ENCODE data around the gene NAMPT.
"Not testable (repeated sequence)": the region's sequence is repeated elsewhere in the genome, so short reads cannot be mapped to it uniquely, and the experiment has no call there.

The NAMPT gene

DNA sequence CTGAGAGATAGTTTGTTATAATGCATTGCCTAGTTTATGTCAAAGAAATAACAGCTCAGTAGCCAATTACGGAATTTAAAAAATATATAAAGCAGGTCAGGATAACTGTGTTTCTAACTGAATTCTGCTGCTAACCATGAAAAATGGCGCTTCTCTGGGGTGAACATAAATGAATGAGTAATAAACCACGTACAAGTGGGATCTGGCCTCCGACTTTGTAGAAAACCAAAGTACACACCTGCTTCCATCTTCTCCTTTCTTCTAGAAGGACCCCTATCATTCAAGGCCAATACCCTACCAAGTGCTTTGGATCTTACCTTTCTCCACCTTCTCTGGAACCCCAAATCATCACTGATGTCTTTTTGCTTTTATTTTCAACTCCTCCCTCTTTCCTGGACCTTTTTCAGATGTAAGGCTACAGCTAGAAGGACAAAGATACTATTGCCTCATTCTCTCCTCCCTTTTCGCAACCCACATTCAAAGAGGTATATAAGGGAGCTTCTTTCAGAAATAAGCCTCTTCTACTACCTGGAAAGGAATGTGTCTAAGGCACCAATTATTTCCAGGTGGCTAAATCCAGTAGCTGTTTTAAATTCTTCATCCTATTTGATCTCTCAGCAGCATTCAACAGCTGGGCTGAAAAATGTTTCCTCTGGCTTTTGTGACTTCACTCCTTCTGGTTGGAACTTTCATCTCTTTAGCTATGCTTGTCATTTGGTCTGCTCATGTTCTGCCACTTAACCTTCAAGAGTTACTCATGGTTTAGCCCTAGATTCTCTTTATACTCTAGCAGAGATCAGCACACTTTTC is 37.7 kb downstream of the NAMPT start:
- Histone ChIP-seq H3K27ac (peak overlapping the region in 1 of 21 experiments; percentile 4), H3K4me3 (no peak overlapping the region)

DNA sequence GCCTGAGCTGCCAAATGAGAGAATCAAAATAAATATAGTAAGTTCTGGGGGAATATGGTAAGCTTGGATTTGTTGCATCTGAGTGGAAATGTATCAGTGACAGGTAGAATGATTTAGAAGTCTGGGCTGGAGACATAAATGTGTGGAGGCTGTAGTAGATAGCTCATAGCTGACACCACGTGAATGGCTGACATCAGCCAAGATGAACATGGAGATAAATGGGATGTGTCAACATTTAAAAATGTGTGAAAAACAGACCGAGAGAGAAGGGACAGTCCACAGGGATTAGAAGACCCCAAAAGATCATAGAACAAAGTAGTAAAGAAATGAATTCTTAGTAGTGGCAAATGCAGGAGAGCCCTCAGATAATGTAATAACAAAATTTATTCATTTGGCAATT is 40.9 kb downstream of the NAMPT start:
- Histone ChIP-seq H3K4me3 (no peak overlapping the region), H3K27ac (no peak overlapping the region)

GRCh38 chr7:106239406-106239805 is 45.4 kb downstream of the NAMPT start:
- no peak overlapping the region for H3K4me3 ChIP-seq
- no peak overlapping the region for H3K27ac ChIP-seq

GRCh38 chr7:106238830-106239229 is 46.0 kb downstream of the NAMPT start:
- Histone ChIP-seq H3K27ac (no peak overlapping the region), H3K4me3 (no peak overlapping the region)

DNA sequence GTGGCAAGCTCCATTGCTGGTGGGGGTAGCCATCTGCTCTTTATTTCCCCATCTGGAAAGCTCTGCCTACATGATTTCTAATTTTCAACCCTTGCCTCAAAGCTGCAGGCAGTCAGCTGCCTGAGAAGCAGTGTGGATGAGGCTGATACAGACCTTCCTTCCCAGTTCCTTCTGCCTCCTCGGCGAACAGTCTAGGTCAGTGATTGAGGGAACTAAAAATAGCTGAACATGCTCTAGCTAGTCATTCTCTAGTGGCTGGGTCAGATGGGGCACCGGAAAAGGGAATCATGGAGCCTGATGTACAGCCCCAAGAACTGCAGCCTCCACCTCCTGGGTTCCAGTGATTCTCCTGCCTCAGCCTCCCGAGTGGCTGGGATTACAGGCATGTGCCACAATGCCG is 48.7 kb downstream of the NAMPT start:
- Histone ChIP-seq H3K4me3 (no peak overlapping the region), H3K27ac (peak overlapping the region in 1 of 21 experiments; percentile 25)

DNA sequence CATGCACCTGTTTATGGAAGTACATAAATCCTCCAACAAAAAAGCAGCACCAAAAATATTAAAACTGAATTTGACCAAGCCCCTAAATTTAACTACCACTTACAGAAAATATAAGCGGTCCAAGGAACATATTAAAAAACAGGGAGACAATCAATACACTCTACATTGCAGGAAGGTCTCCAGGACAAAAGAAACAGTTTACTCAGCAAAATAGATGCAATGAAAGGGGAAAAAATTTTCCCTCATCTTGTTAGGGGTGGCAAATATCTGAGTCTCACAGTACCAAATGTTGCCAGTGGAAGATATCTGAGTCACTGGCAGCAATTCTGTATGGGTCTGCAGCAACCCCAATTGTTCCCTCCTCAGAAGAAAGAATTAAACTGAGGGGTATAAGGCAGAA is 50.4 kb downstream of the NAMPT start:
- no peak overlapping the region for H3K4me3 ChIP-seq
- no peak overlapping the region for H3K27ac ChIP-seq

- H3K27ac ChIP-seq: no peak overlapping the region
Observed at GRCh38 chr7:106231856-106232490, 52.8 kb downstream of the NAMPT start.

DNA sequence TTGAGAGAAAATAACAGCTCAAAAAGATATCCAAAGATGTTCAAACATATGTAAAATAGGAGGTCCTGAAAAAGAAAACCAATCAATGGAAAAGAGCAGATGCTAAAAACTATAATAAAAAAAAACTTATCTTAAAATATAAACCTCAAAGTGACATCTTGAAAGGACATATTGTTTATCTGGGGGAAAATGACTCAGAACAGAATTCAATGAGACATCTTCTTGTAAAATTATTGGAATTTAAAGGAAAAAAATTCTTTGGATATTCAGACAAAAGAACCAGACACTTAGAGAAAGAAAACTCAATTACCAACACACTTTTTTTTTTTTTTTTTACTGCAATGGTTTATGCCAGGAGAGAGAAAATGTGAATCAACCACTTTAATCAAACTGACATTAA is 58.9 kb downstream of the NAMPT start:
- no peak overlapping the region for H3K27ac ChIP-seq
- H3K4me3 ChIP-seq: no peak overlapping the region

More at GRCh38 chr7:106231856-106232490, 52.8 kb downstream of the NAMPT start:
- no peak overlapping the region for H3K4me3 ChIP-seq

GRCh38 chr7:106224797-106225196 is 60.0 kb downstream of the NAMPT start:
- Histone ChIP-seq H3K4me3 (no peak overlapping the region), H3K27ac (no peak overlapping the region)

GRCh38 chr7:106223156-106223555 is 61.6 kb downstream of the NAMPT start:
- no peak overlapping the region for H3K4me3 ChIP-seq
- peak overlapping the region in 3 of 21 experiments; percentile 38 to 64 (median 38) for H3K27ac ChIP-seq

GRCh38 chr7:106222545-106222944 is 62.2 kb downstream of the NAMPT start:
- Histone ChIP-seq H3K4me3 (no peak overlapping the region), H3K27ac (peak overlapping the region in 2 of 21 experiments; percentile 38 to 64)

GRCh38 chr7:106220307-106220706 is 64.5 kb downstream of the NAMPT start:
- H3K27ac ChIP-seq: peak overlapping the region in 1 of 21 experiments; percentile 2

DNA sequence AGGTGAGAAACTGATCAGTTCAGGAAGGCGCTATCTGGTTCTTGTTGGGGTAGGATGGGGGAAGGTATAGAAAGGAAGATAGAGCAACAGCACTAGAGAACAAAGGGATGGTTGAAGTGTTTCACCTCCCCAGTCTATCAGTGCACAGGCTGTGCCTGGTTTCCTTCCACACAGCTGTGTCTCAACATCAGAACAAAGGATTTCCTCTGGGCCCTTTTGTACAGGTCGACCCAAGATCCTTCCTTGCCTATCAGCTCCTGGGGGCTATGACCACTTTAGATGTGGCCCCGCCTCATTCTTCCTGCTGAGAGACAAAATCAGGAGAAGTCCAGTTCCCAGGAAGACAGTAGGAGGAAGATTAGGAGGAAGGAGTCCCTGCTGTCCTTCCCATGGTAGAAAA is 65.6 kb downstream of the NAMPT start:
- H3K27ac ChIP-seq: peak overlapping the region in 4 of 21 experiments; percentile 0 to 35 (median 22)

More at GRCh38 chr7:106220307-106220706, 64.5 kb downstream of the NAMPT start:
- H3K4me3 ChIP-seq: no peak overlapping the region

DNA sequence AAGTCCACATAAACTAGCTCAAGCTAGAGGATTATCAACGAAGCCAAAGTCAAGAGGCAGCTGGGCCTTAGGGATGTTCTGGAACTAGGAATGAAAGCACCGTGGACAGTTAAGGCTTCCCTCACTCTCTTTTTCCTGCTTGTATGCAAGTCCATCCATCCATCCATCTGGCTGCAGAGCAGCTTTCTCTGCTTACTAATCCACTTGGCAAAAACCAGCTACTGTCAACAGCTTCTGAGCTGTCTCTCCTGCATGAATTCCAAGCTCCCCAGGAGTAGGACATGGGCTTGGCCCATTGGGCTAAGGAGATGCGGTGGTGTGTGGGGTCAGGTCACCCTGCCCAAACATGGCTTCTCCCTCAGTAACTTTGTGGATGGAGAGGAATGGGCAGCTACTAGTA is 66.2 kb downstream of the NAMPT start:
- H3K27ac ChIP-seq: peak overlapping the region in 8 of 21 experiments; percentile 0 to 81 (median 47)

More for the DNA sequence above, 65.6 kb downstream of the NAMPT start:
- no peak overlapping the region for H3K4me3 ChIP-seq

GRCh38 chr7:106216923-106217542 is 67.8 kb downstream of the NAMPT start:
- Histone ChIP-seq H3K4me3 (no peak overlapping the region), H3K27ac (peak overlapping the region in 17 of 21 experiments; percentile 2 to 85 (median 69))

More for the DNA sequence above, 66.2 kb downstream of the NAMPT start:
- no peak overlapping the region for H3K4me3 ChIP-seq

DNA sequence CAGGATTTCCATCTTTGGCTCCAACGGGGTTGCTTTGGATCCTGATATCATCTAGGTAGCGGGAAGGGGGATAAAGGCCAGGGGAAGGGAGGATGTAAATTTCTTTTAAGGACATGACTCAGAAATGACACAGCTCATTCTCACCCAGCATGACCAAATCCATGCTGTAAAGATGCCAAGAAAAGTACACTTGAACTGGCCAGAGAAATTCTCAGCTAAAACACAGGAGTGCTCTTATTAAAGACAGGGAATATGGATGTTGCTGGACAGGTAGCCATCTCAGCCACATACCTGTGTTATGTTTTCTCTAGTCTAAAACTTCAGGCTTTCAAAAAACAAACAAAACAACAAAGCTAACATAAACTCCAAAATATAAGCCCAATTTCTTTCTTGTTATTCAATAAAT is 68.3 kb downstream of the NAMPT start:
- peak overlapping the region in 16 of 21 experiments; percentile 6 to 85 (median 70) for H3K27ac ChIP-seq
- no peak overlapping the region for H3K4me3 ChIP-seq

- Histone ChIP-seq H3K4me3 (no peak overlapping the region), H3K27ac (peak overlapping the region in 15 of 21 experiments; percentile 21 to 85 (median 72))
Observed at GRCh38 chr7:106215868-106216516, 68.8 kb downstream of the NAMPT start.

DNA sequence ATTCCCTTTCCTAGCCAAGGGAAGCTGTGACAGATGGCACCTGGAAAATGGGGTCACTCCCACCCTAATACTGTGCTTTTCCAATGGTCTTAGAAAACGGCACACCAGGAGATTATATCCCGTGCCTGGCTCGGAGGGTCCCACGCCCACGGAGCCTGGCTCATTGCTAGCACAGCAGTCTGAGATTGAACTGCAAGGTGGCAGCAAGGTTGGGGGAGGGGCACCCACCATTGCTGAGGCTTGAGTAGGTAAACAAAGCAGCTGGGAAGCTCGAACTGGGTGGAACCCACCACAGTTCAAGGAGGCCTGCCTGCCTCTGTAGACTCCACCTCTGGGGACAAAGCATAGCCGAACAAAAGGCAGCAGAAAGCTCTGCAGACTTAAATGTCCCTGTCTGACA is 75.8 kb downstream of the NAMPT start:
- H3K27ac ChIP-seq, H3K4me3 ChIP-seq: not testable (repeated sequence)

GRCh38 chr7:106206826-106207541 is 77.8 kb downstream of the NAMPT start:
- Histone ChIP-seq H3K4me3 (no peak overlapping the region), H3K27ac (no peak overlapping the region)
